Panc1 (cell line): ENCODE data around the gene NRBF2. TPM values are rescaled to one million over a fixed set of nuclear protein-coding genes. Genes with fewer than 3 reads are reported as not detected.
"Not testable (repeated sequence)": the region's sequence is repeated elsewhere in the genome, so short reads cannot be mapped to it uniquely, and the experiment has no call there.

Experiments used
- ATAC-seq: fragments of 200-7000 bp; cut with Tn5 transposase; 2 replicates; pipeline ENCODE4 v1.9.1; 2020; ENCODE audit warnings: mild to moderate bottlenecking, moderate library complexity
- BruUV-seq: library from RNA; stranded (reverse); fragments of 400-500 nt; replicated peaks from 2 replicates; lab custom pipeline; 2021; lab: Mats Ljungman, UMichigan
- CTCF ChIA-PET: fragments of 300-600 bp; sonication (Branson Sonifier 250); formaldehyde crosslinking; loops from one replicate; lab custom pipeline; 2022; ENCODE audit warnings: antibody characterized with exemption; lab: Charles Lee
- POLR2A ChIA-PET: fragments of 300-600 bp; sonication (Branson Sonifier 250); formaldehyde crosslinking; loops from one replicate; lab custom pipeline; 2022; ENCODE audit warnings: antibody characterized with exemption; lab: Charles Lee
- DNase-seq: peaks from one replicate; pipeline ENCODE4 v3.0.0-alpha.2; 2010; ENCODE audit warnings: low read depth, low spot score
- H3K27ac ChIP-seq: 2 replicates; pipeline ENCODE4 v1.5.1; 2011; ENCODE audit warnings: mild to moderate bottlenecking, low read length, inconsistent platforms
- H3K27me3 ChIP-seq: fragments of 200-500 bp; sonication (Bioruptor generic); 2 replicates; pipeline ENCODE4 v1.6.0; 2014; ENCODE audit warnings: low read length, inconsistent platforms; ENCODE audit not compliant: control insufficient read depth, insufficient read depth
- H3K36me3 ChIP-seq: fragments of 200-500 bp; sonication (Bioruptor generic); 2 replicates; pipeline ENCODE4 v1.5.1; 2014; ENCODE audit warnings: inconsistent platforms, mild to moderate bottlenecking, low read length, moderate library complexity; ENCODE audit not compliant: control insufficient read depth, insufficient read depth
- H3K4me1 ChIP-seq: 2 replicates; pipeline ENCODE4 v1.5.1; 2011; ENCODE audit warnings: inconsistent platforms, mild to moderate bottlenecking, low read length, moderate library complexity; ENCODE audit not compliant: control insufficient read depth, insufficient read depth
- H3K4me3 ChIP-seq, 2 experiments: 2 replicates each; pipeline ENCODE4 v1.5.1; 2011 to 2012; ENCODE audit warnings: low read depth in 2 of 2, low read length in 2 of 2, mild to moderate bottlenecking in 2 of 2, inconsistent platforms in 1 of 2, moderate library complexity in 1 of 2
- H3K9me3 ChIP-seq: fragments of 200-500 bp; sonication (Bioruptor generic); 2 replicates; pipeline ENCODE4 v1.5.1; 2014; ENCODE audit warnings: low read depth, mild to moderate bottlenecking, inconsistent platforms, low read length, moderate library complexity; ENCODE audit not compliant: control insufficient read depth, insufficient read depth
- POLR2AphosphoS5 ChIP-seq: IDR thresholded peaks from 2 replicates; pipeline ENCODE4 v1.6.1; 2012; ENCODE audit warnings: mild to moderate bottlenecking, low read depth, low read length, moderate library complexity
- SIN3A ChIP-seq: IDR thresholded peaks from 2 replicates; pipeline ENCODE4 v1.6.1; 2012; ENCODE audit warnings: low read depth, mild to moderate bottlenecking, low read length, moderate library complexity, borderline replicate concordance; ENCODE audit not compliant: insufficient read depth
- TCF7L2 ChIP-seq: IDR thresholded peaks from 2 replicates; pipeline ENCODE4 v1.6.1; 2011; ENCODE audit warnings: mild to moderate bottlenecking, low read depth, low read length, inconsistent platforms
- in situ Hi-C: cut with HindIII; loops from 2 replicates; pipeline ENCODE4 v1.10.0; 2016; ENCODE audit warnings: low sequenced_read_pairs, low pct_unique_long_range_greater_than_20kb
- intact Hi-C: fragments of 100-400 bp; cut with micrococcal nuclease; formaldehyde crosslinking; loops from one replicate; pipeline ENCODE4 v1.10.0; 2022; ENCODE audit not compliant: unreplicated experiment
- total RNA-seq: library from RNA; stranded (reverse); gene quantifications from one replicate; pipeline ENCODE4 v1.2.1, GENCODE V29; 2021; ENCODE audit not compliant: unreplicated experiment
- TF ChIP-seq, protein P1 (sequence below), 2 experiments: IDR thresholded peaks; 2 replicates each; pipeline ENCODE4 v1.6.1; 2011 to 2012; ENCODE audit warnings: low read depth in 2 of 2, control low read depth in 1 of 2, low read length in 1 of 2, mild to moderate bottlenecking in 1 of 2, moderate library complexity in 1 of 2; ENCODE audit not compliant: insufficient read depth in 1 of 2
- TF ChIP-seq, protein P2 (sequence below): fragments of 450-650 bp; IDR thresholded peaks from 2 replicates; pipeline ENCODE4 v1.5.1; 2017; ENCODE audit warnings: mild to moderate bottlenecking

The NRBF2 gene
- total RNA-seq, 1 experiment from 2014 or later = 25.7 TPM

DNA sequence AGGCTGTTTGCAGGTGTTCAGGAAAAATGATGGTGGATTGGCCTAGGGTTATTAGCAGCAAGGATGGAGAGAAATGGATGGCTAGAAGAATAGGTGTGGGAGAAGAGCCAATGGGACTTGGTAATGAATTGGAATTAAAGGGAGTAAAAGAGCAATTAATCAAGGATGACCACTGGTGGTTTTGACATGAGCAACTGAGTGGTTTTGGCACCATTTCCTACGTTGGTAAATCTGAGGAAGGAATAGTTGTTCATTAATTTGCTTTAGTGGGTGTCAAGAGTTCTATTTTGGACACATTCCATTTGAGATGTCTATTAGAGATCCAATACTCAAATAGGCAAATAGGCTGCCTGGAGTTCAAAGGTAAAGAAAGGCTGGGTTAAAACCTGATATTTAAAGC, 38.2 kb upstream of the NRBF2 start:
- Histone ChIP-seq H3K9me3 (no peaks in the 10 kb centered on the region), H3K4me1 (no peaks in the 10 kb centered on the region), H3K27me3 (no peaks in the 10 kb centered on the region; the same call in 1 of the 2 replicates), H3K4me3 (no peak overlapping the region), H3K27ac (no peak overlapping the region), H3K36me3 (no peaks in the 10 kb centered on the region)
- in situ Hi-C loops = no loop called here
- BruUV-seq = no TSS peak
- ATAC-seq (no peak), DNase-seq (no peak)
- POLR2A ChIA-PET = no interaction called here
- intact Hi-C loops = no loop called here
- TF ChIP-seq, protein P1, sequence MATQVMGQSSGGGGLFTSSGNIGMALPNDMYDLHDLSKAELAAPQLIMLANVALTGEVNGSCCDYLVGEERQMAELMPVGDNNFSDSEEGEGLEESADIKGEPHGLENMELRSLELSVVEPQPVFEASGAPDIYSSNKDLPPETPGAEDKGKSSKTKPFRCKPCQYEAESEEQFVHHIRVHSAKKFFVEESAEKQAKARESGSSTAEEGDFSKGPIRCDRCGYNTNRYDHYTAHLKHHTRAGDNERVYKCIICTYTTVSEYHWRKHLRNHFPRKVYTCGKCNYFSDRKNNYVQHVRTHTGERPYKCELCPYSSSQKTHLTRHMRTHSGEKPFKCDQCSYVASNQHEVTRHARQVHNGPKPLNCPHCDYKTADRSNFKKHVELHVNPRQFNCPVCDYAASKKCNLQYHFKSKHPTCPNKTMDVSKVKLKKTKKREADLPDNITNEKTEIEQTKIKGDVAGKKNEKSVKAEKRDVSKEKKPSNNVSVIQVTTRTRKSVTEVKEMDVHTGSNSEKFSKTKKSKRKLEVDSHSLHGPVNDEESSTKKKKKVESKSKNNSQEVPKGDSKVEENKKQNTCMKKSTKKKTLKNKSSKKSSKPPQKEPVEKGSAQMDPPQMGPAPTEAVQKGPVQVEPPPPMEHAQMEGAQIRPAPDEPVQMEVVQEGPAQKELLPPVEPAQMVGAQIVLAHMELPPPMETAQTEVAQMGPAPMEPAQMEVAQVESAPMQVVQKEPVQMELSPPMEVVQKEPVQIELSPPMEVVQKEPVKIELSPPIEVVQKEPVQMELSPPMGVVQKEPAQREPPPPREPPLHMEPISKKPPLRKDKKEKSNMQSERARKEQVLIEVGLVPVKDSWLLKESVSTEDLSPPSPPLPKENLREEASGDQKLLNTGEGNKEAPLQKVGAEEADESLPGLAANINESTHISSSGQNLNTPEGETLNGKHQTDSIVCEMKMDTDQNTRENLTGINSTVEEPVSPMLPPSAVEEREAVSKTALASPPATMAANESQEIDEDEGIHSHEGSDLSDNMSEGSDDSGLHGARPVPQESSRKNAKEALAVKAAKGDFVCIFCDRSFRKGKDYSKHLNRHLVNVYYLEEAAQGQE (IDR thresholded peaks at IDR 0.05; ENCODE audit: insufficient read depth in 1 of 2, low read depth in 2 of 2, low read length in 1 of 2) = no peak
- TF ChIP-seq SIN3A (no peak), TCF7L2 (no peak), POLR2AphosphoS5 (no peak)
- TF ChIP-seq, protein P2, sequence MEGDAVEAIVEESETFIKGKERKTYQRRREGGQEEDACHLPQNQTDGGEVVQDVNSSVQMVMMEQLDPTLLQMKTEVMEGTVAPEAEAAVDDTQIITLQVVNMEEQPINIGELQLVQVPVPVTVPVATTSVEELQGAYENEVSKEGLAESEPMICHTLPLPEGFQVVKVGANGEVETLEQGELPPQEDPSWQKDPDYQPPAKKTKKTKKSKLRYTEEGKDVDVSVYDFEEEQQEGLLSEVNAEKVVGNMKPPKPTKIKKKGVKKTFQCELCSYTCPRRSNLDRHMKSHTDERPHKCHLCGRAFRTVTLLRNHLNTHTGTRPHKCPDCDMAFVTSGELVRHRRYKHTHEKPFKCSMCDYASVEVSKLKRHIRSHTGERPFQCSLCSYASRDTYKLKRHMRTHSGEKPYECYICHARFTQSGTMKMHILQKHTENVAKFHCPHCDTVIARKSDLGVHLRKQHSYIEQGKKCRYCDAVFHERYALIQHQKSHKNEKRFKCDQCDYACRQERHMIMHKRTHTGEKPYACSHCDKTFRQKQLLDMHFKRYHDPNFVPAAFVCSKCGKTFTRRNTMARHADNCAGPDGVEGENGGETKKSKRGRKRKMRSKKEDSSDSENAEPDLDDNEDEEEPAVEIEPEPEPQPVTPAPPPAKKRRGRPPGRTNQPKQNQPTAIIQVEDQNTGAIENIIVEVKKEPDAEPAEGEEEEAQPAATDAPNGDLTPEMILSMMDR = no peak
- CTCF ChIA-PET = no interaction called here

GRCh38 chr10:63099734-63100133, 33.4 kb upstream of the NRBF2 start:
- Histone ChIP-seq H3K36me3 (no peaks in the 10 kb centered on the region), H3K4me3 (no peak overlapping the region), H3K9me3 (no peaks in the 10 kb centered on the region), H3K27me3 (peaks cover 3% of the 10 kb centered on the region; the same call in 1 of the 2 replicates), H3K27ac (no peak overlapping the region), H3K4me1 (no peaks in the 10 kb centered on the region)
- POLR2A ChIA-PET = no interaction called here
- BruUV-seq = no TSS peak
- ATAC-seq (no peak), DNase-seq (no peak)
- in situ Hi-C loops = no loop called here
- TF ChIP-seq POLR2AphosphoS5 (no peak), TCF7L2 (no peak)
- CTCF ChIA-PET = no interaction called here
- intact Hi-C loops = no loop called here

- POLR2A ChIA-PET, H3K4me3 ChIP-seq, ATAC-seq, in situ Hi-C loops, intact Hi-C loops, DNase-seq, CTCF ChIA-PET, H3K36me3 ChIP-seq, H3K27ac ChIP-seq, H3K27me3 ChIP-seq, BruUV-seq, H3K9me3 ChIP-seq, H3K4me1 ChIP-seq: not testable (repeated sequence)
These were observed 32.0 kb upstream of the NRBF2 start for GRCh38 chr10:63101091-63101490.

DNA sequence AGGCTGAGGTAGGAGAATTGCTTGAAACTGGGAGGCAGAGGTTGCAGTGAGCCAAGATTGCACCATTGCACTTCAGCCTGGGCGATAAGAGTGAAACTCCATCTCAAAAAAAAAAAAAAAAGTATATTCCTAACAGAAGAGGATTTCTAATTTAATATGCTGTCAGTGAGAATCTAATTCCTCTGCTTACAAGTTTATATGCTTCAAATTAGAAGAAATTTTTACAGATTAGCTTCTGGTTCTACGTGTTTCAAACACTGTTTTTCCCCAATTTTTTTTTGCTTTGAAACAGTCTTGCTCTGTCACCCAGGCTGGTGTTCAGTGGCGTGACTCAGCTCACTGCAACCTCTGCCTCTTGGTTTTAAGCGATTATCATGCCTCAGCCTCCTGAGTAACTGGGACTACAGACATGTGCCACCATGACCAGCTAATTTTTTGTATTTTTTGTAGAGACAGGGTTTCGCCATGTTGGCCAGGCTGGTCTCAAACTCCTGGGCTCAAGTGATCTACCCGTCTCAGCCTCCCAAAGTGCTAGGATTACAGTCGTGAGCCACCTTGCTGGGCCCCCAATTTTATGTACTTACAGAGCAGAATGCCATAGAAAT, 30.7 kb upstream of the NRBF2 start:
- ATAC-seq, CTCF ChIA-PET, H3K27me3 ChIP-seq, H3K36me3 ChIP-seq, H3K4me3 ChIP-seq, in situ Hi-C loops, DNase-seq, POLR2A ChIA-PET, H3K27ac ChIP-seq, H3K9me3 ChIP-seq, H3K4me1 ChIP-seq, intact Hi-C loops, BruUV-seq: not testable (repeated sequence)

DNA sequence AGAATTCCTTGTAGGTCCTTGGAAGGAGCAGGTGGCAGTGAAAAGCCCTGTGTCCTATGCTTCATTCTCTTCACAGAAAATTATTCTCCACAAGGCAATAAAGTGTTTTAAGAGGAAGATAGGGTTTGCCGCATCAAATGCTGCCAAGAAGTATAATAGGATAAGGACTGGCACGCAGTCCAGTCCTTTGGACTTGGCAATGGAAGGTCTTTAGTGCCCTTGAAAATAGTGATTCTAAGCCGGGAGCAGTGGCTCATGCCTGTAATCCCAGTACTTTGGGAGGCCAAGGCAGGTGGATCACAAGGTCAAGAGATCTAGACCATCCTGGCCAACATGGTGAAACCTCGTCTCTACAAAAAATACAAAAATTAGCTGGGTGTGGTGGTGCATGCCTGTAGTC, 29.9 kb upstream of the NRBF2 start:
- ATAC-seq, H3K4me3 ChIP-seq, in situ Hi-C loops, H3K27ac ChIP-seq, H3K36me3 ChIP-seq, H3K9me3 ChIP-seq, intact Hi-C loops, H3K27me3 ChIP-seq, BruUV-seq, POLR2A ChIA-PET, DNase-seq, H3K4me1 ChIP-seq, CTCF ChIA-PET: not testable (repeated sequence)
